Endothelial cell of umbilical vein (primary cell): ENCODE measurements around the gene PPP1R3G.

ENCODE experiments used
- EZH2 ChIP-seq: IDR thresholded peaks from 2 replicates; pipeline ENCODE4 v1.6.1; 2012; ENCODE audit warnings: borderline replicate concordance, low read depth, mild to moderate bottlenecking, moderate library complexity, low read length, inconsistent platforms; ENCODE audit not compliant: severe bottlenecking
- FOS ChIP-seq: IDR thresholded peaks from 2 replicates; pipeline ENCODE4 v1.6.1; 2011; ENCODE audit warnings: mild to moderate bottlenecking, low read length, moderate library complexity, borderline replicate concordance; ENCODE audit not compliant: insufficient read depth
- GATA2 ChIP-seq: IDR thresholded peaks from 2 replicates; pipeline ENCODE4 v1.7.0; 2011; ENCODE audit warnings: low read depth, mild to moderate bottlenecking, moderate library complexity, mixed read lengths, low read length; ENCODE audit not compliant: insufficient read length, insufficient read depth
- POLR2A ChIP-seq: IDR thresholded peaks from 2 replicates; pipeline ENCODE4 v1.6.1; 2012; ENCODE audit warnings: low read depth, mild to moderate bottlenecking, control low read depth, low read length
- POLR2AphosphoS5 ChIP-seq: IDR thresholded peaks from 2 replicates; pipeline ENCODE4 v1.6.1; 2012; ENCODE audit warnings: low read depth, mild to moderate bottlenecking, control low read depth, low read length, moderate library complexity; ENCODE audit not compliant: insufficient read depth
- TF ChIP-seq, protein P1 (sequence below), 2 donors: IDR thresholded peaks; 1 replicate in 1 of 2; 2 replicates in 1 of 2; pipeline ENCODE4 v1.5.1; 2011; ENCODE audit warnings: low read length in 2 of 2, mild to moderate bottlenecking in 2 of 2, moderate library complexity in 2 of 2, control low read depth in 1 of 2, inconsistent platforms in 1 of 2, low read depth in 1 of 2; ENCODE audit not compliant: insufficient read depth in 1 of 2; ENCODE audit errors: extremely low read depth in 1 of 2
- TF ChIP-seq, protein P2 (sequence below): IDR thresholded peaks from 2 replicates; pipeline ENCODE4 v1.6.1; 2011; ENCODE audit not compliant: insufficient read depth, insufficient read length

DNA sequence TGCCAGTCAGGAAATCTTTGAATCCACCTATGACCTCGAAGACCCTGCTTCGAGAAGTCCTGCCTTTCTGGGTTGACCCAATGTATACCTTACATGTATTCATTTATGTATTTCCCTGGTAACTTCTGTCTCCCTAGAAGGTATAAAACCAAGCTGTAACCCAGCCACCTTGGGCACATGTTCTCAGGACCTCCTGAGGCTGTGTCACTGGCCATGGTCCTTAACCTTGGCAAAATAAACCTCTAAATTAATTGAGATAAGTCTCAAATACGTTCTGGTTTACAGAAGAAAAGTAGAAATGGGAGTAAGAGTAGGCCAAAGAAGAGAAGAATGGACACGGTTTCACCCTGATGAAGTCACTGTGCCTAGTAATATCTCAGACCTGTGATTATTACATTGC is 30.0 kb upstream of the PPP1R3G start:
- TF ChIP-seq, protein P1, sequence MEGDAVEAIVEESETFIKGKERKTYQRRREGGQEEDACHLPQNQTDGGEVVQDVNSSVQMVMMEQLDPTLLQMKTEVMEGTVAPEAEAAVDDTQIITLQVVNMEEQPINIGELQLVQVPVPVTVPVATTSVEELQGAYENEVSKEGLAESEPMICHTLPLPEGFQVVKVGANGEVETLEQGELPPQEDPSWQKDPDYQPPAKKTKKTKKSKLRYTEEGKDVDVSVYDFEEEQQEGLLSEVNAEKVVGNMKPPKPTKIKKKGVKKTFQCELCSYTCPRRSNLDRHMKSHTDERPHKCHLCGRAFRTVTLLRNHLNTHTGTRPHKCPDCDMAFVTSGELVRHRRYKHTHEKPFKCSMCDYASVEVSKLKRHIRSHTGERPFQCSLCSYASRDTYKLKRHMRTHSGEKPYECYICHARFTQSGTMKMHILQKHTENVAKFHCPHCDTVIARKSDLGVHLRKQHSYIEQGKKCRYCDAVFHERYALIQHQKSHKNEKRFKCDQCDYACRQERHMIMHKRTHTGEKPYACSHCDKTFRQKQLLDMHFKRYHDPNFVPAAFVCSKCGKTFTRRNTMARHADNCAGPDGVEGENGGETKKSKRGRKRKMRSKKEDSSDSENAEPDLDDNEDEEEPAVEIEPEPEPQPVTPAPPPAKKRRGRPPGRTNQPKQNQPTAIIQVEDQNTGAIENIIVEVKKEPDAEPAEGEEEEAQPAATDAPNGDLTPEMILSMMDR (IDR thresholded peaks at IDR 0.05; ENCODE audit: extremely low read depth in 1 of 2, insufficient read depth in 1 of 2, low read depth in 1 of 2, low read length in 2 of 2) = no peak
- TF ChIP-seq POLR2A = no peak
- TF ChIP-seq EZH2 = no peak
- no peak for TF ChIP-seq GATA2
- TF ChIP-seq, protein P2, sequence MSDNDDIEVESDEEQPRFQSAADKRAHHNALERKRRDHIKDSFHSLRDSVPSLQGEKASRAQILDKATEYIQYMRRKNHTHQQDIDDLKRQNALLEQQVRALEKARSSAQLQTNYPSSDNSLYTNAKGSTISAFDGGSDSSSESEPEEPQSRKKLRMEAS = no peak
- no peak for TF ChIP-seq FOS
- no peak for TF ChIP-seq POLR2AphosphoS5
